Lower lobe of right lung (tissue), 2 donors: ENCODE measurements around the gene RHOH. TPM values are rescaled to one million over a fixed set of nuclear protein-coding genes. Genes with fewer than 3 reads are reported as not detected.

Source experiments
- ATAC-seq, 2 donors: fragments of 200-7000 bp; cut with Tn5 transposase; one replicate each; pipeline ENCODE4 v1.9.1; 2020 to 2022; ENCODE audit warnings: mild to moderate bottlenecking in 2 of 2, moderate library complexity in 2 of 2
- DNase-seq: peaks from one replicate; pipeline ENCODE4 v3.0.0-alpha.2; 2020
- H3K27ac ChIP-seq: fragments of 200-600 bp; one replicate; pipeline ENCODE4 v1.8.0; 2022
- H3K27me3 ChIP-seq: fragments of 200-600 bp; one replicate; pipeline ENCODE4 v1.8.0; 2022; ENCODE audit warnings: low read depth
- H3K36me3 ChIP-seq: fragments of 200-600 bp; one replicate; pipeline ENCODE4 v1.8.0; 2022; ENCODE audit warnings: mild to moderate bottlenecking
- H3K4me1 ChIP-seq: fragments of 200-600 bp; one replicate; pipeline ENCODE4 v1.8.0; 2022
- H3K4me3 ChIP-seq: fragments of 200-600 bp; one replicate; pipeline ENCODE4 v1.8.0; 2022; ENCODE audit warnings: mild to moderate bottlenecking
- H3K9me3 ChIP-seq: fragments of 200-600 bp; one replicate; pipeline ENCODE4 v1.8.0; 2022
- CTCF ChIP-seq: fragments of 200-600 bp; IDR thresholded peaks from one replicate; pipeline ENCODE4 v1.8.0; 2022; ENCODE audit warnings: antibody characterized with exemption, mild to moderate bottlenecking
- intact Hi-C: fragments of 100-400 bp; cut with DNase I; formaldehyde crosslinking; loops from one replicate; pipeline ENCODE4 v1.11.0; 2022
- total RNA-seq: library from RNA; stranded (reverse); fragmentation: NEBNext Ultra II Directional; extraction: Animal tissue kit (Norgen Biotek cat#: 25700); gene quantifications from one replicate; pipeline ENCODE4 v1.2.1, GENCODE V29; 2021
- donor health status: DM: no; HTN: yes; CAD: no; lungs with severe emphysema.

RHOH gene
- total RNA-seq, 1 donor from 2014 or later: 9.2 TPM

- Histone ChIP-seq H3K27ac (peak overlapping the region; percentile 58), H3K4me3 (peak overlapping the region; percentile 17)
- ATAC-seq: no peak
Measured at GRCh38 chr4:40204507-40205258, 7.9 kb downstream of the RHOH start.

DNA sequence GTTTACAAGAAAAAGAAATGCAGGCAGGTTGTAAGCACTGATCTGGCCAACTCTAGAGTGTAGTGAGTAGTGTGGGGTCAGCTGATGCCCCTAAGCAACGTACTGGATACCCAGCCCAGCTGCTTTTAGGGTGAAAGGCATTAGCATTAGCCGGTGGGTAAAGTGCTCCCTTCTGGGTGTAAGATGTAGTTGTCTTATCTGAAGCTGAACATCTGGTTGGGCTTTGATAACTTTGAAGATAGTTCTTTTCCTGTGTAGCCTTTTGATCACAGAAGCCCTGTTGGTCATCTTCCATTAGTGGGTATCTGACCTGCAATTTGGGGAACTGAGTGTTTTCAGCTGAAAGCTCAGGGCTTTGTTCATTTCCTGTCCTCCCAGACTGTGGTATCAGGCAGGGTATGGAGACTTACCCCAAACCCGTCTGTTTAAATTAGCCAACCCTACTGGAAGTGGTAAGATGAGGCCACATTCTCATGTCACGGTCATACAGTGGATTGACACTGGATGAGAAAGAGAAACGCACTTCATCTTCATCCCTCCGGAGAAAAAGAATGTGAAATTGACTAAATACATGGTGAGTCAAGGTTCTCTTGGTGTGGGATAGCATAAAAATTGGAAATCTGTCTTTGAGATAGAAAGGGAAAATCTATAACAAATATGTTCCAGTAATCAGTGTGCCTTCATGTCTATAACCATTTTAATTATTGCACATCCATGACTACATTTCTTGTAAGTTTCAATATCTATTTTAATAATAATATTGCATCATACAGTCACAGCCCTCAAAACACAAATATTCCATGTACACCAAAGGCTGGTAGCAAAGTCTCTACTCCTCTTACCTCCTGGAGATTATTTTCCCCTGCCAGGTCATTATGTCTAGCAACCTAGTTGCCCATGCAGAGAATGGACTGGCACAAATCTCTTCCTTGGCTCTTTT, 8.7 kb downstream of the RHOH start:
- peak overlapping the region; percentile 17 for H3K4me3 ChIP-seq
- H3K27me3 ChIP-seq: no peaks in the 10 kb centered on the region
- H3K9me3 ChIP-seq: no peaks in the 10 kb centered on the region
- no peak for DNase-seq
- peak; percentile 83 to 89 for ATAC-seq
- no peaks in the 10 kb centered on the region for H3K36me3 ChIP-seq
- no peak for TF ChIP-seq CTCF
- H3K4me1 ChIP-seq: no peaks in the 10 kb centered on the region
- intact Hi-C loops: no loop called here
- H3K27ac ChIP-seq: peak overlapping the region; percentile 58

More at GRCh38 chr4:40204507-40205258, 7.9 kb downstream of the RHOH start:
- H3K36me3 ChIP-seq: no peaks in the 10 kb centered on the region
- TF ChIP-seq CTCF: no peak
- no peak for DNase-seq
- no peaks in the 10 kb centered on the region for H3K4me1 ChIP-seq
- no peaks in the 10 kb centered on the region for H3K9me3 ChIP-seq
- no peaks in the 10 kb centered on the region for H3K27me3 ChIP-seq
- intact Hi-C loops: no loop called here

GRCh38 chr4:40206426-40206825, 9.6 kb downstream of the RHOH start:
- Histone ChIP-seq H3K4me1 (no peaks in the 10 kb centered on the region), H3K9me3 (no peaks in the 10 kb centered on the region), H3K27me3 (no peaks in the 10 kb centered on the region), H3K27ac (peak overlapping the region; percentile 27), H3K36me3 (no peaks in the 10 kb centered on the region), H3K4me3 (peak overlapping the region; percentile 11)
- TF ChIP-seq CTCF: no peak
- DNase-seq: no peak
- no peak for ATAC-seq
- intact Hi-C loops: no loop called here

DNA sequence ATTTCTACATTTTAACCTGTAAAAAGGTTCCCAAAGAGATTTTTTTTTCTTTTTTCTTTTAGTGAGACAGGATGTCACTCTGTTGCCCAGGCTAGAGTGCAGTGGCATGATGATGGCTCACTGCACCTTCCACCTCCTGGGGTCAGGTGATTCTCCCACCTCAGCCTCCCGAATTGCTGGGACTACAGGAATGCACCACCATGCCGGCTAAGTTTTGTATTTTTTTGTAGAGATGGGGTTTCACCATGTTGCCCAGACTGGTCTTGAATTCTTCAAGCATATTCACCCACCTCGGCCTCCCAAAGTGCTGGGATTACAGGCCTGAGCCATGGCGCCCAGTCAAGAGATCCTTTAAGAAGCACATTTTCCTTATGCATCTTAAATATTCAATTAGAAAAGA, 12.6 kb downstream of the RHOH start:
- Histone ChIP-seq H3K4me3 (no peak overlapping the region), H3K27me3 (no peaks in the 10 kb centered on the region), H3K27ac (no peak overlapping the region), H3K36me3 (no peaks in the 10 kb centered on the region), H3K9me3 (no peaks in the 10 kb centered on the region), H3K4me1 (no peaks in the 10 kb centered on the region)
- TF ChIP-seq CTCF: no peak
- intact Hi-C loops: no loop called here
- no peak for DNase-seq
- no peak for ATAC-seq

- ATAC-seq (no peak), DNase-seq (no peak)
- no peaks in the 10 kb centered on the region for H3K4me1 ChIP-seq
- no peak overlapping the region for H3K27ac ChIP-seq
- no peaks in the 10 kb centered on the region for H3K36me3 ChIP-seq
- intact Hi-C loops: no loop called here
- no peak overlapping the region for H3K4me3 ChIP-seq
- H3K27me3 ChIP-seq: no peaks in the 10 kb centered on the region
- H3K9me3 ChIP-seq: no peaks in the 10 kb centered on the region
- no peak for TF ChIP-seq CTCF
Measured at GRCh38 chr4:40210776-40211175, 13.9 kb downstream of the RHOH start.
